Measurements from ENCODE around the gene FSD2. TPM values are rescaled to one million over a fixed set of nuclear protein-coding genes. Genes with fewer than 3 reads are reported as not detected.

FSD2 gene
- total and polyA plus RNA-seq, 2 donors (not counting 1 experiment from before 2014, with no cell fraction given): not detected

- H3K9ac ChIP-seq (ENCODE audit: low read length): no peak overlapping the region
- no peak overlapping the region for H3K27ac ChIP-seq (ENCODE audit: low read length in 2 of 2)
- H3K27me3 ChIP-seq (replicated peaks in 1 of 4; ENCODE audit: control extremely low read depth in 1 of 4, control insufficient read depth in 3 of 4, insufficient read depth in 4 of 4, low read length in 3 of 4): no peaks in the 10 kb centered on the region
- H3K4me1 ChIP-seq (ENCODE audit: control insufficient read depth in 2 of 2, insufficient read depth in 2 of 2, low read length in 2 of 2): peaks cover 9 to 22% of the 10 kb centered on the region in 2 donors
- H3K4me3 ChIP-seq (ENCODE audit: control extremely low read depth in 1 of 5, extremely low read depth in 1 of 5, insufficient read depth in 1 of 5, low read depth in 2 of 5, low read length in 4 of 5): no peak overlapping the region
- H3K4me2 ChIP-seq (replicated peaks; ENCODE audit: low read depth, low read length, poor library complexity, severe bottlenecking): no peak overlapping the region
- ChIA-PET CTCF (interaction anchor here (1.9 to 3.6 kb wide), 2 partner anchors 133 to 148 kb away, joined by 10 to 15 read pairs; partner anchors contain the start of gene RAMAC), POLR2A (no interaction called here)
- H3K27me3 Mint-ChIP-seq: no peaks in the 10 kb centered on the region
- H4K20me1 ChIP-seq (ENCODE audit: control insufficient read depth, insufficient read depth, low read length, poor library complexity, severe bottlenecking): no peaks in the 10 kb centered on the region
- intact Hi-C loops (cut with micrococcal nuclease): no loop called here
- no peak overlapping the region for H3K27ac Mint-ChIP-seq
- DNase-seq (no peak), ATAC-seq (ENCODE audit: low read depth) (no peak)
- TF ChIP-seq CTCF (IDR thresholded peaks at IDR 0.05) (no peak), EZH2 (IDR thresholded peaks at IDR 0.05; ENCODE audit: borderline replicate concordance, insufficient read depth, low read depth, low read length, poor library complexity, severe bottlenecking) (no peak)
- H3K9me3 ChIP-seq (ENCODE audit: control extremely low read depth in 1 of 3, control insufficient read depth in 2 of 3, insufficient read depth in 1 of 3, low read length in 2 of 3): no peaks in the 10 kb centered on the region
- no peak overlapping the region for H2AFZ ChIP-seq (ENCODE audit: insufficient read depth, low read depth, low read length, poor library complexity, severe bottlenecking)
- no peaks in the 10 kb centered on the region for H3K79me2 ChIP-seq (ENCODE audit: control insufficient read depth, insufficient read depth, low read length)
- H3K9me3 Mint-ChIP-seq (ENCODE audit: insufficient read depth): no peaks in the 10 kb centered on the region
- no peak overlapping the region for H3K4me3 Mint-ChIP-seq
- 78% methylated on average over 9 of the region's 9 CpGs for WGBS (ENCODE audit: insufficient coverage)
- no peaks in the 10 kb centered on the region for H3K36me3 ChIP-seq (replicated peaks in 1 of 2; ENCODE audit: control extremely low read depth in 1 of 2, control insufficient read depth in 1 of 2, extremely low read depth in 1 of 2, insufficient read depth in 2 of 2, low read length in 1 of 2)
- peaks cover 24% of the 10 kb centered on the region for H3K4me1 Mint-ChIP-seq
Measured at GRCh38 chr15:82851981-82852511, 46.2 kb upstream of the FSD2 start.

- intact Hi-C loops (cut with micrococcal nuclease): no loop called here
- TF ChIP-seq CTCF (IDR thresholded peaks at IDR 0.05) (no peak), EZH2 (IDR thresholded peaks at IDR 0.05; ENCODE audit: borderline replicate concordance, insufficient read depth, low read depth, low read length, poor library complexity, severe bottlenecking) (no peak)
- Histone ChIP-seq H3K4me3 (ENCODE audit: control extremely low read depth in 1 of 5, extremely low read depth in 1 of 5, insufficient read depth in 1 of 5, low read depth in 2 of 5, low read length in 4 of 5) (no peak overlapping the region), H3K27me3 (replicated peaks in 1 of 4; ENCODE audit: control extremely low read depth in 1 of 4, control insufficient read depth in 3 of 4, insufficient read depth in 4 of 4, low read length in 3 of 4) (no peaks in the 10 kb centered on the region), H3K4me2 (replicated peaks; ENCODE audit: low read depth, low read length, poor library complexity, severe bottlenecking) (no peak overlapping the region), H3K27ac (ENCODE audit: low read length in 2 of 2) (no peak overlapping the region), H2AFZ (ENCODE audit: insufficient read depth, low read depth, low read length, poor library complexity, severe bottlenecking) (no peak overlapping the region), H4K20me1 (ENCODE audit: control insufficient read depth, insufficient read depth, low read length, poor library complexity, severe bottlenecking) (no peaks in the 10 kb centered on the region), H3K79me2 (ENCODE audit: control insufficient read depth, insufficient read depth, low read length) (no peaks in the 10 kb centered on the region), H3K9ac (ENCODE audit: low read length) (no peak overlapping the region), H3K36me3 (replicated peaks in 1 of 2; ENCODE audit: control extremely low read depth in 1 of 2, control insufficient read depth in 1 of 2, extremely low read depth in 1 of 2, insufficient read depth in 2 of 2, low read length in 1 of 2) (no peaks in the 10 kb centered on the region), H3K4me1 (ENCODE audit: control insufficient read depth in 2 of 2, insufficient read depth in 2 of 2, low read length in 2 of 2) (peaks cover 9 to 22% of the 10 kb centered on the region in 2 donors), H3K9me3 (ENCODE audit: control extremely low read depth in 1 of 3, control insufficient read depth in 2 of 3, insufficient read depth in 1 of 3, low read length in 2 of 3) (no peaks in the 10 kb centered on the region)
- no peak for DNase-seq
- Mint-ChIP-seq H3K4me3 (no peak overlapping the region), H3K4me1 (peaks cover 24% of the 10 kb centered on the region), H3K9me3 (ENCODE audit: insufficient read depth) (no peaks in the 10 kb centered on the region), H3K27me3 (no peaks in the 10 kb centered on the region), H3K27ac (no peak overlapping the region)
- no peak for ATAC-seq (ENCODE audit: low read depth)
- ChIA-PET CTCF (interaction anchor here (1.9 to 3.6 kb wide), 3 partner anchors 41 to 148 kb away, joined by 5 to 15 read pairs (median 10); partner anchors contain the start of gene RAMAC), POLR2A (no interaction called here)
- 98% methylated on average over 9 of the region's 14 CpGs for WGBS (ENCODE audit: insufficient coverage)
Measured at GRCh38 chr15:82851306-82851850, 45.5 kb upstream of the FSD2 start.

Measured in B cell (primary cell).